HG02623 (cell line): ENCODE measurements around the gene DCAF8.
A peak's percentile ranks its signal among the peaks of the same experiment; 100 is the strongest.

Source experiments
- ATAC-seq: cut with Tn5 transposase; IDR thresholded peaks from one replicate; pipeline ENCODE4 v1.9.1; 2021; ENCODE audit warnings: moderate library complexity; ENCODE audit not compliant: unreplicated experiment

Gene DCAF8

GRCh38 chr1:160264795-160265307, 2.5 kb upstream of the DCAF8 start:
- no peak for ATAC-seq

GRCh38 chr1:160261556-160261892, 825 bp downstream of the DCAF8 start:
- peak; percentile 23 for ATAC-seq

- no peak for ATAC-seq
Observed at GRCh38 chr1:160260406-160261382, 1.7 kb downstream of the DCAF8 start.

GRCh38 chr1:160258177-160258798, 4.1 kb downstream of the DCAF8 start:
- ATAC-seq, result no peak

GRCh38 chr1:160257411-160258015, 4.8 kb downstream of the DCAF8 start:
- ATAC-seq, result no peak

- ATAC-seq, result no peak
Observed at GRCh38 chr1:160256396-160257046, 5.8 kb downstream of the DCAF8 start.

GRCh38 chr1:160255781-160256300, 6.5 kb downstream of the DCAF8 start:
- no peak for ATAC-seq

GRCh38 chr1:160251687-160252526, 10.4 kb downstream of the DCAF8 start:
- no peak for ATAC-seq

- ATAC-seq, result no peak
Observed at GRCh38 chr1:160251011-160251410, 11.3 kb downstream of the DCAF8 start.

GRCh38 chr1:160247053-160247452, 15.3 kb downstream of the DCAF8 start:
- no peak for ATAC-seq

GRCh38 chr1:160245434-160245833, 16.9 kb downstream of the DCAF8 start:
- ATAC-seq, result no peak

GRCh38 chr1:160244209-160244608, 18.1 kb downstream of the DCAF8 start:
- ATAC-seq, result no peak

GRCh38 chr1:160243767-160244166, 18.6 kb downstream of the DCAF8 start:
- ATAC-seq, result no peak

- ATAC-seq, result no peak
Observed at GRCh38 chr1:160239582-160240299, 22.6 kb downstream of the DCAF8 start.

GRCh38 chr1:160238408-160238807, 23.9 kb downstream of the DCAF8 start:
- ATAC-seq, result no peak

GRCh38 chr1:160237558-160237957, 24.8 kb downstream of the DCAF8 start:
- no peak for ATAC-seq

- ATAC-seq, result no peak
Observed at GRCh38 chr1:160236806-160237205, 25.5 kb downstream of the DCAF8 start.

GRCh38 chr1:160232911-160233310, 29.4 kb downstream of the DCAF8 start:
- ATAC-seq, result no peak

GRCh38 chr1:160228431-160228830, 33.9 kb downstream of the DCAF8 start:
- no peak for ATAC-seq
